Astrocyte of the spinal cord (primary cell): Measurements from ENCODE around the gene CNGA2.

Source experiments
- DNase-seq: peaks from one replicate; pipeline ENCODE4 v3.0.0; 2011; ENCODE audit warnings: low read depth, low spot score
- H3K4me3 ChIP-seq: 2 replicates; pipeline ENCODE4 v1.5.1; 2011; ENCODE audit warnings: low read depth, mild to moderate bottlenecking, low read length, moderate library complexity
- in situ Hi-C: cut with HindIII; loops from 2 replicates; pipeline ENCODE4 v1.10.0; 2017; ENCODE audit warnings: low sequenced_read_pairs
- TF ChIP-seq, protein P1 (sequence below): IDR thresholded peaks from 2 replicates; pipeline ENCODE4 v1.5.1; 2012; ENCODE audit warnings: low read depth, mild to moderate bottlenecking, low read length, inconsistent platforms

The CNGA2 gene

DNA sequence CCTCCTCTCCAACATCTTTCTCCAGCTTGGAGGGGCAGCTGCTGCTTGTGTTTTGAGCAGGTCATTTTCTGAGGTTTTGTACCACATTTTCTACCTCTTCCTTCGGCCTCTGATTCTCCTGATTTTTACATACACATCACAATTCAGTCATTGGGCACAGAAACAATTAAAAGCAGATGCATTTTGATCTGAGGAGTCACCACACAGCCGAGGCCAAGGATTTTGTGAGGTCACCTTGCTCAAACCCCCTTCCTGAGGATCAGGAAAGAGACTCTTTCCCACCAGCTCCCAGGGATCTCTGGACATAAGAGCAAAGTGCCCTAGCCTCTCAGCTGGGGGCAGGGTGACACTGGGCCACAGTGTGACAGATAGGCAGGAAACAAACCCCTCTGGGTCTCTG is 24.1 kb upstream of the CNGA2 start:
- H3K4me3 ChIP-seq, result no peak overlapping the region
- TF ChIP-seq, protein P1, sequence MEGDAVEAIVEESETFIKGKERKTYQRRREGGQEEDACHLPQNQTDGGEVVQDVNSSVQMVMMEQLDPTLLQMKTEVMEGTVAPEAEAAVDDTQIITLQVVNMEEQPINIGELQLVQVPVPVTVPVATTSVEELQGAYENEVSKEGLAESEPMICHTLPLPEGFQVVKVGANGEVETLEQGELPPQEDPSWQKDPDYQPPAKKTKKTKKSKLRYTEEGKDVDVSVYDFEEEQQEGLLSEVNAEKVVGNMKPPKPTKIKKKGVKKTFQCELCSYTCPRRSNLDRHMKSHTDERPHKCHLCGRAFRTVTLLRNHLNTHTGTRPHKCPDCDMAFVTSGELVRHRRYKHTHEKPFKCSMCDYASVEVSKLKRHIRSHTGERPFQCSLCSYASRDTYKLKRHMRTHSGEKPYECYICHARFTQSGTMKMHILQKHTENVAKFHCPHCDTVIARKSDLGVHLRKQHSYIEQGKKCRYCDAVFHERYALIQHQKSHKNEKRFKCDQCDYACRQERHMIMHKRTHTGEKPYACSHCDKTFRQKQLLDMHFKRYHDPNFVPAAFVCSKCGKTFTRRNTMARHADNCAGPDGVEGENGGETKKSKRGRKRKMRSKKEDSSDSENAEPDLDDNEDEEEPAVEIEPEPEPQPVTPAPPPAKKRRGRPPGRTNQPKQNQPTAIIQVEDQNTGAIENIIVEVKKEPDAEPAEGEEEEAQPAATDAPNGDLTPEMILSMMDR, result no peak
- in situ Hi-C loops, result no loop called here
- no peak for DNase-seq

DNA sequence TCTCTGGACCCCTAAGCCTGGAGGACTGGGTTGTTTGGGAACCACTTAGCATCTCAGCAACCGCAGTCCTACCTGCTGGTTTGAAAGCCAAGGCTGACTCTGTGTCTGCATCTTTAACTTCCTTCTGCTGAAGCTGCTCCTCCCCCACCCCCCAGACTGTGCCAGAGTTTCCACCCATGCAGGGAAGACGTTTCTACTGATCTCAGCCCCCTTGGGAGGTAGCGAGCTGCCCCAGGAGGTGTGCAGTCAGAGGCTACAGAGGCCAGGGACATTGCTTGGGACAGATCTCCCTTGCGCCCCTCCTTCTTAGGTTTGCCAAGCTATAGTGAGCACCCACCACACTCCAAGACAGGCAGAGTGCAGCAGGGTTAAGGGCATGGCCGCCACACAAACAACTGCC is 23.4 kb upstream of the CNGA2 start:
- in situ Hi-C loops, result no loop called here
- DNase-seq, result no peak
- TF ChIP-seq, protein P1, result no peak
- no peak overlapping the region for H3K4me3 ChIP-seq

DNA sequence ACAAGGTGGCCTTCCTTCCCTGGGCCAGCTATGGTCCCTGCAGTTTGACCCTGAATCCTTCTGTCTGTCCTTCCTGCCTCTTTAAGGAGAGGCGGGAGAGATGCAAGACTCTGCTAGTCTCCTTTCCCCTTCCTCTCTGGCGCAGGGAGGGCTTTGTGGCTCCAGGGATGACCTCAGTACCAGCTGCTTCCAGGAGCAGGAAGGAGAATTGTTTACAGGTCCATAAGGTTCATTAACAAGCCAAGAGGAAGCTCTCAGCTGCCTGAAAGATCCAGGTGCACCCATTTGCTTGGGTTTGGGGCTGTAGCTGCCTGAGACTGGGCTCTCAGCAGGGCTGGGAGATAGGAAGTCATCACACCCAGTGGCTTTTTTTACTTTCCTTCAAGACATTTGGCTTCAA is 22.8 kb upstream of the CNGA2 start:
- H3K4me3 ChIP-seq, result no peak overlapping the region
- in situ Hi-C loops, result no loop called here
- TF ChIP-seq, protein P1, result no peak
- DNase-seq, result no peak

DNA sequence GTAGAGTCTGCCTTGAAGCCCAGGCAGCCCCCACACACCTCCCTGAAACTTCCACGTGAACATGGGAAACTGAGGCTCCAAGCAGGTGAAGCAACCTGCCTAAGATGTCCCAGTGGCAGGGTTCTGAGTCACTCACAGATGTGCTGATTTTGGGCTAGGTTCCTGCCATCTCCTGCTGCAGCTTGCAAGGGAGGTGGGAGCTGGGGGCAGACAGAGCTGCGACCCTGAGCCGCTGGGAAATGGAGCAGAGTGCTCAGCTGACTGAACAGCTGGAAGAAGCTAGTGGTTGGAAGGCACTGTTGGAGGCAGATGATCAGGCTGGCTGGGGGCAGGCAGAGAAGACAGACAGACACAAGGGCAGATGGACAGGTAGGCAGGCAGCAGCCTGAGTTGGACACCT is 22.3 kb upstream of the CNGA2 start:
- DNase-seq, result no peak
- H3K4me3 ChIP-seq, result no peak overlapping the region
- in situ Hi-C loops, result no loop called here
- TF ChIP-seq, protein P1, result no peak

DNA sequence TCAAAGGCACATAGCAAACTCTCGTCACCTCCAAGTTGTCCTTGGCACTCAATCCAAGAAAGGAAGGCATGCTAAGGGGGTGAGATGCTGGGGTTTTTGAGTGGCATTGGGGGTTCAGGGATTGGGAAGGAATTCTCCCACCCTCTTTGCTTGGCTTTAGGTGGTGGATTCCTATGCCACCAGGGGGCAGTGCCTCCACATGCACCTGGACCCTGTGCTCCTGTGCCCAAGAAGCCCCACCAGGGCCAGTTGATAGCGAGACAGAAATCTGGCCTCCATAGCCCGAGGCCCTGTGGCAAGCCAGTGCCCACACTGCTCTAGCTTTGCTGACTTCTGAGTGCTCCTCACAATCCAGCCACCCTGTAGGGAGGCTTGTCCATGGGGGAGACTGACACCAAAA is 20.7 kb upstream of the CNGA2 start:
- TF ChIP-seq, protein P1, result peak; percentile 36
- DNase-seq, result no peak
- H3K4me3 ChIP-seq, result no peak overlapping the region
- in situ Hi-C loops, result no loop called here

DNA sequence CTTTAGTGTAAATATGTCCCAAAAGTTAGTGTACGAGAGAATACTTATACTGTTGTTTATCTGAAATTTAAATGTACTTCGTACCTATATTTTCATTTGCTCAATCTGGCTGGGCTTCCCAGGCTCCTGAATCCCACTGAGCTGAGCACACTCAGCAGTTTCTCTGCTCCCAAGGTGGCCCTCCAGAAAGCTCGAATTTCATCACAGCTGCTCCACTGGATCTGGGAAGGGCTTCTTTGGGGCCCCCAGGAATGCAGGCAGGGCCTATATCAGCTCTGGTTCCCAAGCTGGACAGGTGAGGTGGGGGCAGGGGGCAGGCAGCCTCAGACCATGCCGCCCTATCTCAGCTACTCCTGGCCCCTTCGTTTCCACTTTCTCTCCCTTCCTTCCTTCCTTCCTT is 20.2 kb upstream of the CNGA2 start:
- in situ Hi-C loops, result no loop called here
- H3K4me3 ChIP-seq, result no peak overlapping the region
- DNase-seq, result no peak
- TF ChIP-seq, protein P1, result no peak

DNA sequence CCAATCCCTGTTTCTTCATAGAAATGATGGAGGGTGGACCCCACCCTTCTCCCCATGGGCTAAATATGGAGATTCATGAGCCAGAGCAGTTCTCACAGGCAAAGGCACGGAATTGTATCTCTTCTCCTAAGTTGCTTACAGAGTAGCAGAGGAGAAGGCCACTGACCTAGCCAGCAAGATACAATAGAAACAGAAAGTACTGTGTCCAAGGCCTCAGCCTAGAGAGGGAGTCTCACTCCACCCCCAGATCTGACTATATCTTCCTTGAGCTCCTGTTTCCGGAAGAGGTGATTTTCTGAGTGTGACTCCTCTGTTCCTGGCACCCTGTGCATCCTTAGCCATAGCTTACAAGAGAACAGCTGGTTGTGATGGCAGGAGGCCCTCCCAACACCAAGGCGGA is 18.8 kb upstream of the CNGA2 start, which contains the start of gene FATE1:
TSS of gene FATE1 (plus strand) at position 284 of the 400 bp plus-strand sequence. CDS start at position 369, 85 bp downstream.
- in situ Hi-C loops, result no loop called here
- DNase-seq, result no peak
- no peak within 1 kb of the TSS for H3K4me3 ChIP-seq
- TF ChIP-seq, protein P1, result no peak
